PC-3 (cell line): ENCODE data around the gene GPR89B.
A peak's percentile ranks its signal among the peaks of the same experiment; 100 is the strongest.

Source experiments
- CTCF ChIP-seq: fragments of 300-600 bp; sonication (generic); conservative IDR thresholded peaks from 2 replicates; pipeline ENCODE4 v1.5.1; 2017; ENCODE audit warnings: antibody characterized with exemption, low read depth, mild to moderate bottlenecking, low read length
- EZH2phosphoT487 ChIP-seq: fragments of 300-600 bp; sonication (generic); IDR thresholded peaks from 2 replicates; pipeline ENCODE4 v1.6.1; 2018; ENCODE audit warnings: mild to moderate bottlenecking, antibody characterized with exemption, low read length, borderline replicate concordance

DNA sequence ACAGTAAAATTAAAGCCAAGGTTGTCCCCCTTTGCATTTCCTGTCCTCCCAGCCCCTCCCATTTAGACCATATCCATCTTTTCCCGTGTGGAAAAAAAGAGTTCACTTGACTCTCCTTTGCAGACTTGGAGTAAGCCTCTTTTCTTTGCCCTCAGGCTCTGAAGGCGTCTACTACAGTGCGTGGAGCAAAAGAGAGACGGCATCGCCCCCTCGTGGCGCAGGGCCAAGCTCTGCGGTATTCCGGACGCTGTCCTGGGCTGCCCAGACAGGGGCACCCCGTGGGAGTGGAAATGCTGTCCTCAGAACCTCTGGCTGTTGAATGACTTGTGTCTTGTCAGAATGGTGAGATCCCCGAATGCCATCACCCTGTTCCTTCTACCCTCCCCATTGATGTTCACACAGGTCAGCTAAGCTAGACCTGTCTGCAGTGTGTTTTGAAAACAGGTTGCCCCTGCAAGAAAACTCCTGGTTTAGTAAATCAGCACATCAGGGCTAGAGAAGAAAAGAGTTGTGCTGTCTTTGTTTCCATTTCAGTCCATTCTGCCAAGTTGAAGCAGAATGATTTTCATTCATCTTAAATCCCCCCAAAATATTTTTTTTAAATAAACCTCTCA is 37.9 kb upstream of the GPR89B start:
- peak; percentile 98 for TF ChIP-seq CTCF
- TF ChIP-seq EZH2phosphoT487 = no peak
